PC-9 (cell line): ENCODE measurements around the gene COL5A1.

Experiments used
- CTCF ChIP-seq: fragments of 200-600 bp; sonication (generic); conservative IDR thresholded peaks from 2 replicates; pipeline ENCODE4 v1.6.1; 2017; ENCODE audit warnings: mixed run types, antibody characterized with exemption, mild to moderate bottlenecking, moderate library complexity
- EZH2 ChIP-seq: fragments of 200-600 bp; sonication (generic); IDR thresholded peaks from 2 replicates; pipeline ENCODE4 v1.8.0; 2017; ENCODE audit warnings: antibody characterized with exemption, low read depth

- TF ChIP-seq CTCF (no peak), EZH2 (no peak)
These were observed 192.8 kb downstream of the COL5A1 start for GRCh38 chr9:134834217-134834956.
